PC-3 (cell line): ENCODE data around the gene ARRB2. TPM values are rescaled to one million over a fixed set of nuclear protein-coding genes. Genes with fewer than 3 reads are reported as not detected.
A peak's percentile ranks its signal among the peaks of the same experiment; 100 is the strongest.
"Not testable (repeated sequence)": the region's sequence is repeated elsewhere in the genome, so short reads cannot be mapped to it uniquely, and the experiment has no call there.

Source experiments
- ATAC-seq: fragments of 200-7000 bp; cut with Tn5 transposase; 2 replicates; pipeline ENCODE4 v1.9.1; 2020; ENCODE audit warnings: mild to moderate bottlenecking, moderate library complexity
- BruUV-seq: library from RNA; stranded (reverse); fragments of 400-500 nt; replicated peaks from 2 replicates; lab custom pipeline; 2021; lab: Mats Ljungman, UMichigan
- CTCF ChIA-PET: fragments of 300-600 bp; sonication (Branson Sonifier 250); formaldehyde crosslinking; loops from one replicate; lab custom pipeline; 2022; ENCODE audit warnings: antibody characterized with exemption; lab: Charles Lee
- POLR2A ChIA-PET: fragments of 300-600 bp; sonication (Branson Sonifier 250); formaldehyde crosslinking; loops from one replicate; lab custom pipeline; 2022; ENCODE audit warnings: antibody characterized with exemption; ENCODE audit not compliant: unreplicated experiment; lab: Charles Lee
- DNase-seq: peaks from one replicate; pipeline ENCODE4 v3.0.0-alpha.2; 2015
- H2AFZ ChIP-seq: fragments of 300-600 bp; sonication (generic); 2 replicates; pipeline ENCODE4 v1.6.0; 2016; ENCODE audit warnings: antibody characterized with exemption, low read length
- H3F3A ChIP-seq: fragments of 300-600 bp; sonication (generic); one replicate; pipeline ENCODE4 v1.6.0; 2017; ENCODE audit warnings: antibody characterized with exemption, low read length, control low read depth, mild to moderate bottlenecking; ENCODE audit not compliant: unreplicated experiment
- H3K27ac ChIP-seq: fragments of 300-600 bp; sonication (generic); 2 replicates; pipeline ENCODE4 v1.5.1; 2016; ENCODE audit warnings: mild to moderate bottlenecking, low read length
- H3K27me3 ChIP-seq: fragments of 300-600 bp; sonication (generic); 2 replicates; pipeline ENCODE4 v1.6.1; 2016; ENCODE audit warnings: low read length, mixed read lengths
- H3K36me3 ChIP-seq: fragments of 300-600 bp; sonication (generic); 2 replicates; pipeline ENCODE4 v1.6.1; 2016; ENCODE audit warnings: low read depth, mixed run types, low read length, mixed read lengths
- H3K4me1 ChIP-seq: fragments of 300-600 bp; sonication (generic); 2 replicates; pipeline ENCODE4 v1.5.1; 2016; ENCODE audit warnings: low read length; ENCODE audit not compliant: insufficient read depth
- H3K4me2 ChIP-seq: fragments of 300-600 bp; sonication (generic); 2 replicates; pipeline ENCODE4 v1.6.0; 2016; ENCODE audit warnings: low read length
- H3K4me3 ChIP-seq: fragments of 300-600 bp; sonication (generic); 2 replicates; pipeline ENCODE4 v1.5.1; 2016; ENCODE audit warnings: mild to moderate bottlenecking, low read length, mixed read lengths
- H3K79me2 ChIP-seq: fragments of 300-600 bp; sonication (generic); 2 replicates; pipeline ENCODE4 v1.6.1; 2017; ENCODE audit warnings: low read length, mixed read lengths
- H3K9ac ChIP-seq: fragments of 300-600 bp; sonication (generic); 2 replicates; pipeline ENCODE4 v1.6.0; 2016; ENCODE audit warnings: mild to moderate bottlenecking, low read length
- H3K9me2 ChIP-seq: fragments of 300-600 bp; sonication (generic); replicated peaks from 2 replicates; pipeline ENCODE4 v1.6.1; 2016; ENCODE audit warnings: mixed run types, low read length, mixed read lengths
- H3K9me3 ChIP-seq: fragments of 300-600 bp; sonication (generic); 2 replicates; pipeline ENCODE4 v1.6.1; 2016; ENCODE audit warnings: low read length, mixed read lengths
- H4K20me1 ChIP-seq: fragments of 300-600 bp; sonication (generic); 2 replicates; pipeline ENCODE4 v1.6.1; 2016; ENCODE audit warnings: low read length, mixed read lengths
- CTCF ChIP-seq: fragments of 300-600 bp; sonication (generic); conservative IDR thresholded peaks from 2 replicates; pipeline ENCODE4 v1.5.1; 2017; ENCODE audit warnings: antibody characterized with exemption, low read depth, mild to moderate bottlenecking, low read length
- EZH2 ChIP-seq: fragments of 300-600 bp; sonication (generic); IDR thresholded peaks from one replicate; pipeline ENCODE4 v1.6.1; 2017; ENCODE audit warnings: antibody characterized with exemption, mild to moderate bottlenecking, low read length; ENCODE audit not compliant: unreplicated experiment
- EZH2phosphoT487 ChIP-seq: fragments of 300-600 bp; sonication (generic); IDR thresholded peaks from 2 replicates; pipeline ENCODE4 v1.6.1; 2018; ENCODE audit warnings: mild to moderate bottlenecking, antibody characterized with exemption, low read length, borderline replicate concordance
- intact Hi-C: fragments of 100-400 bp; cut with micrococcal nuclease; formaldehyde crosslinking; loops from 2 replicates; pipeline ENCODE4 v1.9.0; 2023
- total RNA-seq: library from RNA; depleted of rRNA; stranded (reverse); fragments of >200 nt; gene quantifications from 2 replicates; pipeline ENCODE4 v1.2.3, GENCODE V29; 2014

ARRB2 gene
- total RNA-seq, 1 experiment from 2014 or later: 28.1 TPM

DNA sequence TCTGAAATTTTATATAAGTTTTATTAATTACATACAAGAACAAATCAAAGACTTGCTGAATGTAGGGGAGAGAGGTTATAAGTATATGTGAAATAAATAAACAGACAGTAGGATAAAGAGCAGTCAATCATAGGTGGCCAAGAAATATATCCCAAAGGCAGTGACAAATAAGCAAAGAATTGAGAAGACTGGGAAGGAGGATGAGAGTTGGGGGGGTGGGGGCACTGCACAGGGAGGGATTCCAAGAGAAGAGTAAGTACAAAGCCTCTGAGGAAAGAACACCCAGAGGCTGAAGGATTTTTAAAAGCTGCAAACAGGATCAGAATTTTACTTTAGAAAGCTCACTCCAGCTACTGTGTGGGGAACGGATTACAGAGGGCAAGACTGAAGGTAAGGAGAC, 9.3 kb upstream of the ARRB2 start:
- Histone ChIP-seq H4K20me1 (peaks cover 5% of the 10 kb centered on the region), H2AFZ (no peak overlapping the region), H3K4me2 (peak overlapping the region; percentile 95; the same call in 1 of the 2 replicates), H3K9me2 (no peaks in the 10 kb centered on the region), H3K27me3 (no peaks in the 10 kb centered on the region), H3K9me3 (no peaks in the 10 kb centered on the region), H3K9ac (no peak overlapping the region), H3K79me2 (peaks cover 92% of the 10 kb centered on the region), H3K4me3 (0 out of 2 replicates have a peak overlapping the region, but pooled peaks have one; percentile 32), H3K27ac (no peak overlapping the region), H3K36me3 (peaks cover 3% of the 10 kb centered on the region; the same call in 1 of the 2 replicates), H3F3A (no peaks in the 10 kb centered on the region), H3K4me1 (peaks cover 20% of the 10 kb centered on the region)
- no peak for TF ChIP-seq CTCF
- TF ChIP-seq EZH2: no peak
- TF ChIP-seq EZH2phosphoT487: no peak
- ATAC-seq (no peak), DNase-seq (peak; percentile 6)
- no TSS peak for BruUV-seq
- CTCF ChIA-PET: no interaction called here
- intact Hi-C loops: no loop called here
- POLR2A ChIA-PET: no interaction called here

DNA sequence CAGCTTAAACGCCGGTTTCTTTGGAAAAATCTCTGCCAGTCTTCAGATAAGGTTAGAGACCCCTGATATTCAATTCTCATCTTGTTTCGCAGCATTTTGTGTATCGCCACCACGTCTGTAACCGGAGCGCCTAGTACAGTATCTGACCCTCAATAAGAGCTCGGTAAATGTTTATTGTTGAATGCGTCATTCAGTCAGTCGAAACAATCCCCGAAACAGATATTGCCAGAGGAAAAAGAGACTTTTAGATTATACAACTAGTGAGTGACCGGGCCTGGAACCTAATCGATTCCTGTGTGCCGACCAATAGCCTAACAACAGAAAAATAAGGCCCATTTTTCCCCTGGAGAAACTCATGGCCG, 7.1 kb upstream of the ARRB2 start:
- BruUV-seq: no TSS peak
- Histone ChIP-seq H3K36me3 (no peaks in the 10 kb centered on the region), H3K4me2 (peak overlapping the region; percentile 95), H3K27me3 (no peaks in the 10 kb centered on the region), H3F3A (no peaks in the 10 kb centered on the region), H3K4me1 (peaks cover 20% of the 10 kb centered on the region), H3K4me3 (peak overlapping the region; percentile 94), H3K9me2 (no peaks in the 10 kb centered on the region), H3K9me3 (no peaks in the 10 kb centered on the region), H4K20me1 (peaks cover 5% of the 10 kb centered on the region; the same call in 1 of the 2 replicates), H3K27ac (peak overlapping the region; percentile 64), H3K9ac (peak overlapping the region; percentile 97), H2AFZ (peak overlapping the region; percentile 79), H3K79me2 (peaks cover 70% of the 10 kb centered on the region)
- ChIA-PET CTCF (no interaction called here), POLR2A (interaction anchor here (0.6 kb wide), 1 partner anchor 87 kb away, joined by 15 read pairs; no protein-coding TSS in a partner anchor)
- DNase-seq (no peak), ATAC-seq (no peak)
- intact Hi-C loops: no loop called here
- TF ChIP-seq EZH2phosphoT487: no peak
- no peak for TF ChIP-seq CTCF
- TF ChIP-seq EZH2: no peak

GRCh38 chr17:4704574-4704907, 5.9 kb upstream of the ARRB2 start:
- H3K9me3 ChIP-seq, ATAC-seq, DNase-seq, H3K9me2 ChIP-seq, BruUV-seq, POLR2A ChIA-PET, intact Hi-C loops, H4K20me1 ChIP-seq, H3K36me3 ChIP-seq, H3K27me3 ChIP-seq, CTCF ChIA-PET, H3F3A ChIP-seq: not testable (repeated sequence)
- H3K79me2 ChIP-seq: peaks cover 57% of the 10 kb centered on the region
- peaks cover 20% of the 10 kb centered on the region for H3K4me1 ChIP-seq
- peak overlapping the region; percentile 79 for H2AFZ ChIP-seq
- H3K4me2 ChIP-seq: peak overlapping the region; percentile 95
- peak overlapping the region; percentile 94 for H3K4me3 ChIP-seq
- peak overlapping the region; percentile 64 for H3K27ac ChIP-seq
- peak overlapping the region; percentile 97 for H3K9ac ChIP-seq
